IPS-18a (cell line): ENCODE measurements around the gene DCBLD2.

Source experiments
- H3K27ac ChIP-seq: one replicate; pipeline ENCODE4 v1.5.1; 2013; ENCODE audit warnings: low read length
- H3K27me3 ChIP-seq: one replicate; pipeline ENCODE4 v1.6.1; 2013; ENCODE audit warnings: mild to moderate bottlenecking, low read length; ENCODE audit not compliant: control insufficient read depth, insufficient read depth
- H3K36me3 ChIP-seq: one replicate; pipeline ENCODE4 v1.6.1; 2013; ENCODE audit warnings: low read depth, low read length; ENCODE audit not compliant: control insufficient read depth
- H3K4me1 ChIP-seq: one replicate; pipeline ENCODE4 v1.6.1; 2013; ENCODE audit warnings: low read depth, low read length; ENCODE audit not compliant: control insufficient read depth
- H3K4me3 ChIP-seq: one replicate; pipeline ENCODE4 v1.5.1; 2013; ENCODE audit warnings: low read length
- H3K9ac ChIP-seq: one replicate; pipeline ENCODE4 v1.6.1; 2013; ENCODE audit warnings: mild to moderate bottlenecking, low read length, moderate library complexity
- H3K9me3 ChIP-seq: one replicate; pipeline ENCODE4 v1.6.1; 2013; ENCODE audit warnings: low read depth, low read length; ENCODE audit not compliant: control insufficient read depth

Gene DCBLD2

GRCh38 chr3:98775459-98776139, 125.9 kb downstream of the DCBLD2 start:
- H3K9ac ChIP-seq, result no peak overlapping the region
- H3K9me3 ChIP-seq, result no peaks in the 10 kb centered on the region
- no peak overlapping the region for H3K4me3 ChIP-seq
- peaks cover 4% of the 10 kb centered on the region for H3K36me3 ChIP-seq
- H3K27me3 ChIP-seq, result no peaks in the 10 kb centered on the region
- H3K4me1 ChIP-seq, result no peaks in the 10 kb centered on the region
- H3K27ac ChIP-seq, result no peak overlapping the region

- H3K27ac ChIP-seq, result no peak overlapping the region
- no peak overlapping the region for H3K4me3 ChIP-seq
- no peaks in the 10 kb centered on the region for H3K9me3 ChIP-seq
- no peaks in the 10 kb centered on the region for H3K27me3 ChIP-seq
- no peak overlapping the region for H3K9ac ChIP-seq
- no peaks in the 10 kb centered on the region for H3K4me1 ChIP-seq
- H3K36me3 ChIP-seq, result no peaks in the 10 kb centered on the region
These were observed 129.5 kb downstream of the DCBLD2 start for GRCh38 chr3:98772022-98772421.

GRCh38 chr3:98770261-98771039, 131.0 kb downstream of the DCBLD2 start:
- Histone ChIP-seq H3K9me3 (no peaks in the 10 kb centered on the region), H3K27me3 (no peaks in the 10 kb centered on the region), H3K36me3 (no peaks in the 10 kb centered on the region), H3K4me3 (no peak overlapping the region), H3K27ac (no peak overlapping the region), H3K4me1 (no peaks in the 10 kb centered on the region), H3K9ac (no peak overlapping the region)

- H3K9me3 ChIP-seq, result no peaks in the 10 kb centered on the region
- H3K4me1 ChIP-seq, result peaks cover 6% of the 10 kb centered on the region
- no peaks in the 10 kb centered on the region for H3K36me3 ChIP-seq
- no peak overlapping the region for H3K27ac ChIP-seq
- no peak overlapping the region for H3K9ac ChIP-seq
- no peaks in the 10 kb centered on the region for H3K27me3 ChIP-seq
- no peak overlapping the region for H3K4me3 ChIP-seq
These were observed 132.0 kb downstream of the DCBLD2 start for GRCh38 chr3:98769448-98769847.

GRCh38 chr3:98768961-98769360, 132.5 kb downstream of the DCBLD2 start:
- Histone ChIP-seq H3K36me3 (no peaks in the 10 kb centered on the region), H3K9ac (no peak overlapping the region), H3K27ac (no peak overlapping the region), H3K4me1 (peaks cover 7% of the 10 kb centered on the region), H3K27me3 (no peaks in the 10 kb centered on the region), H3K4me3 (no peak overlapping the region), H3K9me3 (no peaks in the 10 kb centered on the region)

- H3K36me3 ChIP-seq, result no peaks in the 10 kb centered on the region
- H3K27me3 ChIP-seq, result no peaks in the 10 kb centered on the region
- H3K9me3 ChIP-seq, result no peaks in the 10 kb centered on the region
- H3K27ac ChIP-seq, result no peak overlapping the region
- H3K9ac ChIP-seq, result no peak overlapping the region
- H3K4me3 ChIP-seq, result no peak overlapping the region
- peaks cover 7% of the 10 kb centered on the region for H3K4me1 ChIP-seq
These were observed 134.6 kb downstream of the DCBLD2 start for GRCh38 chr3:98766924-98767323.

- no peak overlapping the region for H3K27ac ChIP-seq
- H3K9ac ChIP-seq, result no peak overlapping the region
- peaks cover 7% of the 10 kb centered on the region for H3K4me1 ChIP-seq
- H3K27me3 ChIP-seq, result no peaks in the 10 kb centered on the region
- no peaks in the 10 kb centered on the region for H3K36me3 ChIP-seq
- H3K9me3 ChIP-seq, result no peaks in the 10 kb centered on the region
- H3K4me3 ChIP-seq, result no peak overlapping the region
These were observed 135.8 kb downstream of the DCBLD2 start for GRCh38 chr3:98765721-98766120.

GRCh38 chr3:98764472-98764884, 137.0 kb downstream of the DCBLD2 start:
- no peak overlapping the region for H3K9ac ChIP-seq
- H3K4me3 ChIP-seq, result no peak overlapping the region
- H3K4me1 ChIP-seq, result peaks cover 7% of the 10 kb centered on the region
- no peaks in the 10 kb centered on the region for H3K9me3 ChIP-seq
- H3K36me3 ChIP-seq, result no peaks in the 10 kb centered on the region
- H3K27me3 ChIP-seq, result no peaks in the 10 kb centered on the region
- H3K27ac ChIP-seq, result no peak overlapping the region

- H3K27me3 ChIP-seq, result no peaks in the 10 kb centered on the region
- no peak overlapping the region for H3K4me3 ChIP-seq
- H3K9me3 ChIP-seq, result no peaks in the 10 kb centered on the region
- H3K4me1 ChIP-seq, result peaks cover 7% of the 10 kb centered on the region
- H3K36me3 ChIP-seq, result no peaks in the 10 kb centered on the region
- H3K9ac ChIP-seq, result no peak overlapping the region
- no peak overlapping the region for H3K27ac ChIP-seq
These were observed 137.6 kb downstream of the DCBLD2 start for GRCh38 chr3:98763819-98764418.

- Histone ChIP-seq H3K9ac (no peak within 1 kb of the TSS), H3K27ac (no peak within 1 kb of the TSS), H3K9me3 (no peaks in the 10 kb centered on the region), H3K4me1 (peaks cover 7% of the 10 kb centered on the region), H3K36me3 (no peaks in the 10 kb centered on the region), H3K4me3 (no peak within 1 kb of the TSS), H3K27me3 (no peaks in the 10 kb centered on the region)
These were observed 138.4 kb downstream of the DCBLD2 start, which contains the start of gene ST3GAL6 for GRCh38 chr3:98763076-98763475. Gene ST3GAL6, plus strand, starts transcription at chr3:98763340. Its CDS starts 5,101 bp downstream, at chr3:98768441.

- H3K4me3 ChIP-seq, result no peak overlapping the region
- no peaks in the 10 kb centered on the region for H3K9me3 ChIP-seq
- no peak overlapping the region for H3K27ac ChIP-seq
- H3K27me3 ChIP-seq, result no peaks in the 10 kb centered on the region
- H3K9ac ChIP-seq, result no peak overlapping the region
- H3K36me3 ChIP-seq, result no peaks in the 10 kb centered on the region
- H3K4me1 ChIP-seq, result peaks cover 7% of the 10 kb centered on the region
These were observed 139.8 kb downstream of the DCBLD2 start for GRCh38 chr3:98761643-98762229.
